GM21723 (cell line): Measurements from ENCODE around the gene ADD3.

Experiments used
- ATAC-seq: cut with Tn5 transposase; IDR thresholded peaks from one replicate; pipeline ENCODE4 v1.9.1; 2021; ENCODE audit warnings: mild to moderate bottlenecking, moderate library complexity; ENCODE audit not compliant: unreplicated experiment

The ADD3 gene

DNA sequence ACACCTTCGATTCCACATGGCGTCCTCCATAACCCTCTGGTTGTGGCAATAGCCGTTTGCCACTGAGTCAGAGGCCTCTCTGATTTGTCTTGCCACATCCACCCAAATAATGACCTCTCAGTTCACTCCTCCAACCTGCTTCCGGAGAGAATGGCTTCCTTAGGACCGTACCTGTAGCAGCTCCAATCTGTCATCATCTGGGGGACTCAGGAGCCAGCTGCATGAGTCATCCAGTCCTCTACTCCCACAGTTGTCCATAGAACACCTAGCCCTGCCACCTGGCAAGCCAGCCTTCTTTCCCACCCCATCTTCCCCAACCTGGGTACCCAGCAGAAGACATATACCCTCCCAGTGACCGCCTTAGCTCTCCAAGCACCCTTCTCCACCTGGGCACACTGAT, 135.2 kb downstream of the ADD3 start:
- ATAC-seq: no peak

DNA sequence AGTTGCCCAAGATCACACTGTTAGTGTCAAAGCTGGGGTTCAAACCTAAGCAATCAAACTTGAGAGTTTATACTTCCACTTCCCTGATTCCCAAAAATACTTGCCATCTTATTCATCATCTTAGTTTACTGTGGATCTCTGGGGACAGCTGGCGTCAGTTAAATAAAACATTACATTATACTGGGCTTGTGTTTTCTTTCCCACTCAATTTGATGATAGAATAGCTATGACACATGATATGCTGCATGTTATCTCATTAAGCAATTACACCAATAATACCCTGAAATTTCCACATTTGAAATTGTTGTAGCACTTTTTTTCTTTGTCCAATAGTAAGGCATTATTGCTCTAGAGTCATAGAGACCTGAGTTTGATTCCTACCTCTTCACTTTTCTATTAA, 136.7 kb downstream of the ADD3 start:
- ATAC-seq: no peak

DNA sequence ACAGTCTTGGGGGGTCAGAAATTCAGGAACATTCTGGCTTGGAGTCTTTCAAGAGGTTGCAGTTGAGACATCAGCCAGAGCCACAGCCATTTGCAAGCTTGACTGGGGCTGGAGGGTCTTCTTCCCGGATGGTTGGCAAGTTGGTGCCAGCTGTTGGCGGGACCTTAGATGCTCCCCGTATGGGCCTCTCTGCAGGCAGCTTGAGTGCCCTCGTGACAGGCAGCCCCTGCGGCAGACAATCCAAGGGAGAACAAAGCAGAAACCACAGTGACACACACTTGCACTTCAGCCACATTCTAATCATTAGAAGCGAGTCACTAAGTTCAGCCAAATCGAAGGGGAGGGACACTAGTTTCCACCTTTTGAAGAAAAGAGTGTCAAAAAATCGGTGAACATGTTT, 140.2 kb downstream of the ADD3 start:
- no peak for ATAC-seq

DNA sequence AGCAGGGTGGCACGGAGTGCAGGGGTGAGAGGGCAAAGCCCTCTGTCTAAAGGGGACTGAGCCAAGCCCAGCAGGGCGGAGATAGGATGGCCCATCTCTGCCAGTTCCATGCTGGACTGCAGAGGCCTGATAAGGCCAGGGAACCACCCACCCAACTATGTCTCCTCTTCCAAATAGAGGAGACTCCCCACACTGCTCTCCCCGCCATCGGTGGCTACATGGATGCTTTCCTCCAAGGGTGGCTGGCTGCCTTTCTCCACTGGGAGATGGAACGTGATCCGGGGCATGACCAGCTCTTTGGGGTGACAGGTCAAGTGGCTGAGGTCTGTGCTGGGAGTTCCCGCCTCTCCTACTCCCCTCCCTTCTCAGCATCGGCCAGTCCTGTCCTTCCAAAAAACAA, 141.5 kb downstream of the ADD3 start:
- no peak for ATAC-seq

DNA sequence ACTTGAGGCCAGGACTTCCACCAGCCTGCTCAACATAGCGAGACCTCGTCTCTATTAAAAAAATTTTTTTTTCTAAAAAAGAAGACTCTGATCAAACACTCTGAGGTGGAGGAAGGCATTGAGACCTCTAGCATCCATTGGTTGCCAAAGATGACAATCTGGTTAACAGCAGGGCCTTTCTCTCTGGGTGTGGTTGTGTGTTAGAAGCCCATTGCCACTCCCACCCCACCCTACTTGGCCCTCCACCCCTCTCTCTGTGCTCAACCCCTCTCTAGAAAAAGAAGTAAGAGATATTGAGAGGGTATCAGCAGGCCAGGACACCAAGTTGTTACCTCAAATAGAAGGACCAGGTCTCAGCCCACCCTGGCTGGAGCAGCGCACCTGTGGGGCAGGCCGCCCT, 142.3 kb downstream of the ADD3 start:
- no peak for ATAC-seq

DNA sequence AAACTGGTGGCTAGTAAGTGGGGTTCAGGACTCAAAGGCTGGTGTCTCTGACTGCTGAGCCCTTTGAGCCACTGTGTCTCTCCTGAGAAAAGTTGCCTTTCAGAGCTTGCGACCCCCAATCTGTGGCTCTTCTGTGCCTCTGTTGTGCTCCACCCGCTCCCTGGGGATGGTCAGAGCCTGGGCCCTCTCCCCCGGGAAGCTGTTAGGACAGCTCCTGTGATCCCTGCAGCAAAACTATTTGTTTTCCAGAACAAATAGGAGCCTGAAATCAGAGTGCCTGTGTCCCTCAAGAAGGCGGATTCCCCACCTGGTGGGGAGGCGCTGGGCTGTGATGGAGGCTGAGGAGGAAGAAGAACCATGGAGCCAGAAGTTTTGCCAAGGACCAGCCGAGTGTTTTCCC, 143.2 kb downstream of the ADD3 start:
- no peak for ATAC-seq

DNA sequence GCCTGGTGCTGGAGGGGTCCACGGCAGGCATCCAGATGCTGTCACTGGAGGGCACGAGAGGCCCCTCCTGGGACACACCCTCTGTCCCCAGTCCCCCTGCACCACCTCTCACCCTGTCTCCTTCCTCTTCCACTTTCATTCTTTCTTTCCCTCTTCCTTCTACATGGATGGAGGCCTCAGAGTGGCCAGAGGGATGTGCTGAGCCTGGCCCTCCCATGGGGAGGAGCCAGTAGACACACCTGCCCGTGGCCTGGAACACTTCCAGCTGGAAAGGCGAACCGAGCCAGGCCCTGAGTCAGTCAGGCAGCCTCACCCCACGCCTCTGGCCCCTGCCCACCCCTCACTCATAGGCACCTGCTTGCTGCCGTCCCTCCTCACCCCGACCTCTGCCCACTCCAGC, 143.7 kb downstream of the ADD3 start:
- ATAC-seq: no peak

DNA sequence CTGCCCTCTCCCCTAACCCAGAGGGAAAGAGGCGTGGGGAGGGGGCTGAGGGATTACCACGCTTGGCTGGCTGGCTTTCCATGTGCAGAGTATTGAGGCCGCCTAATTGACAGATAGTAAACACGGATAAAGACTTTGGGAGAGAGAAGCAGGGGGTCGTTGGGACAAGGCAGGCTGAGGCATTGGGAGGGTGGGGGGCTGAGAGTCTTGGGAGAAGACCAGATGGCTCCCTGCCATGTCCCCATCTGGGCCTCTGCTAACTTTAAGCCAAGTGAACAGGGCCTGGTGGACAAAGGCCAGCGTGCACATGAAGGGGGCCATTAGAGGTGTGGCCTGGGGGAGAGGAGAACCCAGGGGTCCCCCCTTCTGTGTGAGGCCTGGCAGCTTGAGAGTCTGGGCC, 144.2 kb downstream of the ADD3 start:
- no peak for ATAC-seq

DNA sequence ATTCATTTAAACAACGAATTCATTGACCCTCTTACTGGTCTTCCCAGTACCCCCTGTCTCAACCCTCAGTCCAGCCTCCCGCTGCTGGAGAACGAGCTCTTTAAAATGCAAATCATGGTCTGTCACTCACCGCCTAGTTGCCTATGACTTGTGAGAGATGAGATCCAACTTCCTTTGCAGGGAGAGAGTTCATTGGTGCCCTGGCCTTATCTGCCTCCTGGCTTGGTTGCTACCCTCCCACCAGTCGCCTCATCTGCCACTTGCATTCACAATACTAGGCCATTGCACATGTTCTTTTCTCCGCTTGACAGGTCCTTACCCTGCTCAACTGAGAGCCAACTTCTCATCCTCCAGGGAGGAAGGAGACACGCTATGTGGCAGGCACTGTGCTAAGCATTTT, 145.6 kb downstream of the ADD3 start:
- no peak for ATAC-seq

DNA sequence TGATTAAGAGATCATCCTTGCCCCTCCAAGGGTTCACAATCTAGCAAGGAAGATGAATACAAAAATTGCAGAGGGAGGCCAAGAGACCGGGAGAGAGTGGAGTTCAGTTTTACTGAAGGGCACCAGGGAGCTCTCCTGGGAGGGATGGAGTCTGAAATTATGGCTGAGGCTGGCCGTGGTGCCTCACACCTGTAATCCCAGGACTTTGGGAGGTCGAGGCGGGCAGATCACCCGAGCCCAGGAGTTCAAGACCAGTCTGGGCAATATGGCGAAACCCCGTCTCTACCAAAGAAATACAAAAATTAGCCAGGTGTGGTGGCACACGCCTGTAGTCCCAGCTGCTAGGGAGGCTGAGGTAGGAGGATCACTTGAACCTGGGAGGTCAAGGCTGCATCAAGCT, 148.3 kb downstream of the ADD3 start:
- ATAC-seq: no peak

DNA sequence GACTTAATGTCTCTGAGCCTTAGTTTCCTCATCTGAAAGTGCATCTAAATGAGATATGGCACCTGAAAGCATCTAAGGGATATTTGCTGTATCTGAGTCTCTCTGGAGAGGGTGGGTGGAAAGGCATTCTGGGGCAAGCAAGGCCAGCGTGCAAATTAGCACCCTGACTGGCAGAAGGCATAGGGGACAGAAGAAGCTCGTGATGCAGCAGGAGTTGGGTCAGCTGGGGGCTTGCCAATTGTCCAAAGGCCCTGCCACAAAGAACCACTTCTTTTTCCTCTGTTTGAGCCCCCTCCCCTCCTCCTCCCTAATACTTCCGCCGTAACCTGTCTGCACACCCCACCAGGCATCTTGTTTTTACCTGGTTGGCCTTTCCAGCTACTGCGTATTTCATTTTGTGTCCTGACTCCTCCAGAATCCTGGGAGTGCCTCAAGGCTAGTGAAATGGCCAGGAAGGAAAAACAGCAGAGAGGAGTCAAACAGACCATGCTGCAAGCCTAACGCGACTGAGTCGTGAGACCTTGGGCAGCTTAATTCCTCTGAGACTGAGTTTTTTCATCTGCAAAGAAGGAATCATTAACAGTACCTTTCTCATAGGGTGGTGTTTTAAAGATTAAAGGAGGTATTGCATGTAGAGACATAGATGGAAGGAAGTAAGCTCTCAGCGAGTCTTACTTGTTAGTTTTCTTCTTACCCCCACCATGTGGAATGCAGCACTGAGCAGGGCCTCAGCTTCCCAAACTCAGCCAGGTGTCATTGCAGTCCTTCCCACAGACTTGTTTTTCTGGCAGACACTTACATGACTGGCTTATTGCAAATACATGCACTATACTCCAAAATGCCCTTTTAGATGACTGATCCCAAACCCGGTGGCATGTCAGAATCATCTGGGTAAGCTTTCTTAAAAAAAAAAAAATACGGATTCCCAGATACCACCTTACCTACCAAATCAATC, 150.5 kb downstream of the ADD3 start:
- ATAC-seq: no peak

DNA sequence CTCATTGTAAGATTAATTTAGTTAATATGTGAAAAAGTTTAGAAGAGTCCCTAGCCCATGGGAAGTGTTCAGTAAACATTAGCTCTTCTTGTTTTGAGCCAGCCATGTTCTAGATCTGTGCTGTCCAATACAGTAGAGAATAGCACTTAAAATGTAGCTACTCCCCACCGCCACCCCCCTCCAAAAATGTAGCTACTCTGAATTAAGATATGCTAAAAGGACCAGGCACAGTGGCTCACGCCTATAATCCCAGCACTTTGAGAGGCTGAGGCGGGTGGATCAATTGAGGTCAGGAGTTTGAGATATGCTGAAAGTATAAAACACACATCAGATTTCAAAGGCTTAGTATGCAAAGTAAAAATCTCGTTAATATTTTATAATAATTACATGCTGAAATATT, 152.3 kb downstream of the ADD3 start:
- ATAC-seq: no peak

DNA sequence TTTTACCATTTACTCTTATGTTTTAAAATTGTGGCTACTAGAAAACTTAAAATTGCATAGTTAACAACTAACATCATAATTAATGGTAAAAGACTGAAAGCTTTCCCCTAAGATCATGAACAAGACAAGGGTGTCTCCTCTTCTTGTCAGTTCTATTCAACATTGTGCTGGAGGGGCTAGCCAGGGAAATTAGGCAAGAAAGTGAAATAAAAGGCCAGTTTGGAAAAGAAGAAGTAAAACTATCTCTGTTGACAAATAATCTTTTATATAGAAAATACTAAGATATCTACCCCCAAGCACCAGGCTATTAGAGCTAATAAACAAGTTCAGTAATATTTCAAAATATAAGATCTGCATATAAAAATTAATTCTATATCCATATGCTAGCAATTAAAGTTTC, 152.7 kb downstream of the ADD3 start:
- no peak for ATAC-seq

DNA sequence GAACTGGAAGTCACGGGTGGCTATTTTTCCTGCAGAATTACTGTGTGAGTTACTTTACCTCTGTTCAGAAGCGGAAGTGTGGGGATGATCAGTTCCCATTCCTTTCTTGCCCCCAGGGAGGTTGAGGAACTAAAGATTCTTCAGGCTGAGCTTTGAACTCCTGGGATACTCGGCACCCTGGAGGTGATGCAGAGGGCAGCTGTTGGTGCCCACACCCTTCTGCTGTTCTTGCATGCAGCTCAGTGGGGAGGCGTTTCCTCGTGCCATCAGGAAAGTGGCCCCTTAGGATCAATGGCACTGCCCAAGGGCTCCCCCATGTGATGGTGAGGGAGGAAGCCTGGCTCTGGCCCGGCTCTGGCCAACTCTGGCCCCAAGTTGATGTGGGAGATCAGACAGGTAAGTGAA, 155.0 kb downstream of the ADD3 start:
- ATAC-seq: no peak

DNA sequence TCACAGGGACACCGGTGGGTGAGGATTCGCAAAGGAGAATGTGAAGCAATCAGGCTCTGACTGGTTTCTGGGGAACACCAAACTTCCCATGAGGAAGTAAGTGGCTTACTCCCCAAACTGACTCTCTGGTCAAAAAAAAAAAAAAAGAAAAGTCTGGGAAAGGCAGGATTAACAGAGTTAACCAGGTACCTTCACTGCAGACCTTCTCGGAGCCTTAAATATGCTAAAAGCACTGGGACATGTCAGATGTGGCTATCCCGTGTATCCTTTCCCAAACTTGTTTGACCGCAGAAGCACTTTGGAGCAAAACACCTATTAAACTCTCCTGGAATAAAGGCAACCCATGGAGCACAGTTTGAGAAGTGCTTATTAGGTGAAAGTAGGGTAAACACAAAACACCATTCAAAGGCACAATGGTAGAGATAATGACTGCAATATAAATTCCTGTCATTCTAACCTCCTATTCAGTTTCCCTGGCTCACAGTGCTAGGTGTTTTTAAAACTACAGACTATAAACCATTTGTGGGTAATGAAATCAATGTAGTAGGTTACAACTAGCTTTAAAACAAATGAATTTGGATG, 155.5 kb downstream of the ADD3 start:
- ATAC-seq: no peak

DNA sequence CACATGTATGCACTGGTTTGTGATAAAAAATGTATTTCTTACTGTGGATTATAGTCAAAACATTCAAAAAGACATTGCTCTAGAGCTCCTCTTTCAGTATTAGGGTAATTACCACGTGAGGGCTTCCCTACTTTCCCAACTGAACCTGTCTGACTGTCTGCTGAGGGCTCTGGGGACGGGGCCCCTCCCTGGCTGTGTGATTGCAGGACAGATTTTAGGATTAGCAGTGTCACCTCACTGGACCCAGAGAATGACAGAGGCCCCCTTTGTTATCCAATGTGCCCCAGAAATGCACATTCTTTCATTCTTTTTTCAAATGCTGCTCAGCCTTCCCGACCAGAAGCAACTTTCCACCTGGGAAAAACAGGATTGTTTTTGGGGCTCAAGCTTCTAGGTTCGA, 156.1 kb downstream of the ADD3 start:
- no peak for ATAC-seq

DNA sequence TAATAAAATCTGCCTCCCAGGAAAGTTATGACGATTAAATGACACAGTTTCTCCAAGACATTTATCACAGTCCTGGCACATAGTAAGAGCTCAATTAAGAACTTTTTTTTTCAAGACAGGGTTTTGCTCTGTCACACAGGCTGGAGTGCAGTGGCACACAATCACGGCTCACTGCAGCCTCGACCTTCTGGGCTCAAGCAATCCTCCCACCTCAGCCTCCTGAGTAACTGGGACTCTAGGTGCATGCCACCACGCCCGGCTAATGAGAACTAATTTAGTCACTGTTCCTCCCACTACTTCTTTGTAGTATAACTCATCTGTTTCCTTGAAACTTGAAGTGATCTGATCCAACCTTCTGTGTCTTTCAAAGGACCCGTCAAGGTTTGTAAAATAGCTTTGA, 157.5 kb downstream of the ADD3 start:
- no peak for ATAC-seq

DNA sequence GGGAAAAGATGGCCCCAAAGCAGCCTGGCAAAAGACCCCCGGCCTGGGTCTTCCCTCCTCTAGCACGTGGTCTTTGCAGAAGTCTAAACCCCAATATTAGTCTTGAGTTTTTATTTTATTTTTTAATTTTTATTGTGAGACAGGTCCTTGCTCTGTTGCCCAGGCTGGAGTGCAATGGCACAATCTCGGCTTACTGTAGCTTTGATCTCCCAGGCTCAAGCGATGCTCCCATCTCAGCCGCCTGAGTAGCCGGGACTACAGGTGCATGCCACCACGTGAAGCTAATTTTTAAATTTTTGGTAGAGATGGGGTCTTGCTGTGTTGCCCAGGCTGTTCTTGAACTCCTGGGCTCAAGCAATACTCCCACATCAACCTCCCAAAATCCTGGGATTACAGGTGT, 159.4 kb downstream of the ADD3 start:
- ATAC-seq: no peak

DNA sequence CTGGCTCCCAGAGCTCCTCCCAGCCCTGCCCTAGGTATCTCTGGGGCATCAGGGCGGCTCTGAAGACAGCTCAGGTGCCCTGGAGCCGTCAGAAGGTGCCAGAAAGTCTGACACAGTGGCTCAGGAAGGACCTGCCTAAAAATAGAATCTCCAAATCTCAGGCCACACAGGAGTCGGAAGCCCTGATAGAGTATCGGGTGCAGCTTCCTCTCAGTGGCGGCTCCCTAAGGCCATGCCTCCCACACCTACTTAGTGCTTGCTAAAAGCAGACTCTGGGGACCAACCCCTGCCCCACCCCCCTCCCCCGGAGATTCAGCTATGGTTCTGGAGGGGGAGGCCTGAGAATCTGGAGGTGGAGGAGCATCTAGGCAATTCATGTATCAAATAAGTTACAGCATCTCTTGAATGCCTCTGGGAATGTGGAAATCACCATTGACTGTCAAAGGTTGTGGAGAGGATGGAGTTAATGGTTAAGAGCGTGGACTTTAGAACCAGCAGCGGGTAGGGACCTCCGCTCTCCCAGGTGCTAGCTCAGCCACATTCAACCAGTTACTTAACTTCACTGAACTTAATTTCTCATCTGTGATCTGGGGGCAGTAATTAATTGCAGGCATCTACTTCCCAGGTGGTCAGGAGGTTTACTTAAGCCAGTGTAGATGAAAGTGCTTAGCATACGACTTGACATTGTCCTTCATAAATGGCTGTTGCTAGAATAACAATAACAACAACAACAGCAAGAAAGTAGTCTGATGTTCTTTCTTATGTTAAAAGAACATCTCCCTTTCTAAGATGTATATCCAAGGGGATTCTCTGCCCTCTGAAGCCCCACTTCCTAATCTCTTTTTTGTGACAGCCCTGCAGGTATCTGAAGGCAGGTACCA, 161.1 kb downstream of the ADD3 start:
- ATAC-seq: peak; percentile 62

DNA sequence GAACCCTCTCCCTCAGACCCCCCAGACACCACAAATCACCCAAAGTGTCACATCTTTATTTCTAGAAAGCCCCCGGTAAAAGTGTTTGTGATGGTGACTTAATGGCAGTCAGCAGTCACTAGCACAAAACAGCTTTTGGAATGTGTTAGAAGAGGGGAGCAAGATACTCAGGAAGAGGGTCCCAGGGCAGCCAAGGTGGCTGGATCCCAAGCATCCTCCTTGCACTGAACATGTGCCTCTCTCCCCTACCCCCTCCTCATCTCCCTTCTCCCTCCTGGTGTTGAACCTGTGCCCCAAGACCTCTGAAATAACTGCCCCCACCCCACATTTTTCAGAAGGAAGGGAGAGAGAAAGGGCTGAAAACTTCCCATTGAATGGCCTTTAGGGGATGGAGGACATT, 161.8 kb downstream of the ADD3 start:
- ATAC-seq: no peak

DNA sequence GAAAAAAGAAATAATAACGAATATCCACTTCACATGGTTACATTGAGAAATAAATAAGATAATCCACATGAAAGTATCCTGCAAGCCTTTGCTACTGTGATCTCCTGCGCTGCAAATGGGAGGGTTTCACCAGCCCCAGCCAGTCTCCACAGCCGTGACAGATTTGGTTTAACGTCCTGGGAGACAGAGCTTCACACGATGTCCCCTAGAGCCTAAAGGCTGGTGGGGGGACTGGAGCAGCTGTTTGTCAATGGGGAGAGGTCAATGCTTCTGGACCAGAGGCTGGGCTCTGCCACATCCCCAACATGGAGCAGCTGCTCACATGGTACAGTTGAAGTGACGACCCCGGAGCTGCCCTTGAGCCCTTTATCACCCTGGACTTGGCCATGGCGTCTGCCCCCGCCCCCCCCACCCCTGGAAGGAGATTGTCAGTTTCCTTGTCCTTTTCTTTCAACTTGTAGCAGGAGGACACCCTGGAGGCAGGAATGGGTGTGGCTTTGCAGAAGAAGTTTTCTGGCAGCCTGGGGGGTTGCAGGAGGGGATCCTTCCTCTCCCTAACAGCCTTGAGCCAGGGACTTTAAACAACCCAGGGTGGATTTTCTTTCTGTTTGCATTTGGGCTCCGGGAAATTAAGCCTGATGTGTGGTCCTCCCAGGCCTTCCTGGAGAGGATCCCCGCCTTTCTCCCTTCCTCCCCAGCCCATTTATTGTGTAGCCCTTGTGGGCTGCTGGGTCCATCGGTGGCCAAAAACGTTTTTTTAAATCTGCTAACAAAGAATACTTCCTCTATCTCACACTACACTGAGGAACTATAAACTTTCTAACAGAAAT, 162.6 kb downstream of the ADD3 start:
- ATAC-seq: no peak
